ENCODE results near the gene RUNX2. TPM values are rescaled to one million over a fixed set of nuclear protein-coding genes. Genes with fewer than 3 reads are reported as not detected.

Gene RUNX2
- total RNA-seq, 4 donors from 2014 or later: 1.4 to 40.4 (median 5.1) TPM

GRCh38 chr6:45607798-45608197 lies 279.7 kb downstream of the RUNX2 start:
- H3K4me1 ChIP-seq: no peaks in the 10 kb centered on the region
- TF ChIP-seq POLR2A (IDR thresholded peaks at IDR 0.05) (no peak), CTCF (IDR thresholded peaks at IDR 0.05) (no peak)
- no peak overlapping the region for H3K4me3 ChIP-seq
- H3K9me3 ChIP-seq: no peaks in the 10 kb centered on the region
- H3K36me3 ChIP-seq: no peaks in the 10 kb centered on the region
- no peak overlapping the region for H3K27ac ChIP-seq
- DNase-seq: no peak
- H3K27me3 ChIP-seq: no peaks in the 10 kb centered on the region

- no peak overlapping the region for H3K27ac ChIP-seq
- TF ChIP-seq POLR2A (IDR thresholded peaks at IDR 0.05) (no peak), CTCF (IDR thresholded peaks at IDR 0.05) (no peak)
Measured at GRCh38 chr6:45608252-45608913, 280.3 kb downstream of the RUNX2 start.

GRCh38 chr6:45609141-45609638 lies 281.1 kb downstream of the RUNX2 start:
- Histone ChIP-seq H3K36me3 (no peaks in the 10 kb centered on the region), H3K27me3 (no peaks in the 10 kb centered on the region), H3K4me3 (no peak overlapping the region), H3K4me1 (no peaks in the 10 kb centered on the region), H3K27ac (no peak overlapping the region), H3K9me3 (no peaks in the 10 kb centered on the region)
- no peak for TF ChIP-seq CTCF (IDR thresholded peaks at IDR 0.05)
- TF ChIP-seq POLR2A (IDR thresholded peaks at IDR 0.05): no peak
- no peak for DNase-seq

More at GRCh38 chr6:45608252-45608913, 280.3 kb downstream of the RUNX2 start:
- H3K4me1 ChIP-seq: no peaks in the 10 kb centered on the region
- no peaks in the 10 kb centered on the region for H3K27me3 ChIP-seq
- H3K4me3 ChIP-seq: no peak overlapping the region
- H3K9me3 ChIP-seq: no peaks in the 10 kb centered on the region
- no peak for DNase-seq
- H3K36me3 ChIP-seq: no peaks in the 10 kb centered on the region

GRCh38 chr6:45610374-45610773 lies 282.2 kb downstream of the RUNX2 start:
- H3K4me1 ChIP-seq: no peaks in the 10 kb centered on the region
- no peak for TF ChIP-seq CTCF (IDR thresholded peaks at IDR 0.05)
- TF ChIP-seq POLR2A (IDR thresholded peaks at IDR 0.05): no peak
- no peak for DNase-seq
- H3K4me3 ChIP-seq: no peak overlapping the region
- no peaks in the 10 kb centered on the region for H3K36me3 ChIP-seq
- no peak overlapping the region for H3K27ac ChIP-seq
- no peaks in the 10 kb centered on the region for H3K9me3 ChIP-seq
- no peaks in the 10 kb centered on the region for H3K27me3 ChIP-seq

GRCh38 chr6:45610832-45611231 lies 282.7 kb downstream of the RUNX2 start:
- no peak for DNase-seq
- no peaks in the 10 kb centered on the region for H3K36me3 ChIP-seq
- peak overlapping the region in 1 of 4 donors; percentile 3 for H3K27ac ChIP-seq
- no peaks in the 10 kb centered on the region for H3K9me3 ChIP-seq
- no peaks in the 10 kb centered on the region for H3K4me1 ChIP-seq
- no peak overlapping the region for H3K4me3 ChIP-seq
- TF ChIP-seq POLR2A (IDR thresholded peaks at IDR 0.05): no peak
- TF ChIP-seq CTCF (IDR thresholded peaks at IDR 0.05): no peak
- no peaks in the 10 kb centered on the region for H3K27me3 ChIP-seq

Measured in Peyer's patch (tissue), 4 donors.